NCI-H82 treated with DMSO at 0.1 percent for 48 hours (cell line): Measurements from ENCODE around the gene RARA.

Source experiments
- DNase-seq: peaks from one replicate; lab custom pipeline; 2025; ENCODE audit not compliant: unreplicated experiment; lab: John Stamatoyannopoulos, UW

Gene RARA

DNA sequence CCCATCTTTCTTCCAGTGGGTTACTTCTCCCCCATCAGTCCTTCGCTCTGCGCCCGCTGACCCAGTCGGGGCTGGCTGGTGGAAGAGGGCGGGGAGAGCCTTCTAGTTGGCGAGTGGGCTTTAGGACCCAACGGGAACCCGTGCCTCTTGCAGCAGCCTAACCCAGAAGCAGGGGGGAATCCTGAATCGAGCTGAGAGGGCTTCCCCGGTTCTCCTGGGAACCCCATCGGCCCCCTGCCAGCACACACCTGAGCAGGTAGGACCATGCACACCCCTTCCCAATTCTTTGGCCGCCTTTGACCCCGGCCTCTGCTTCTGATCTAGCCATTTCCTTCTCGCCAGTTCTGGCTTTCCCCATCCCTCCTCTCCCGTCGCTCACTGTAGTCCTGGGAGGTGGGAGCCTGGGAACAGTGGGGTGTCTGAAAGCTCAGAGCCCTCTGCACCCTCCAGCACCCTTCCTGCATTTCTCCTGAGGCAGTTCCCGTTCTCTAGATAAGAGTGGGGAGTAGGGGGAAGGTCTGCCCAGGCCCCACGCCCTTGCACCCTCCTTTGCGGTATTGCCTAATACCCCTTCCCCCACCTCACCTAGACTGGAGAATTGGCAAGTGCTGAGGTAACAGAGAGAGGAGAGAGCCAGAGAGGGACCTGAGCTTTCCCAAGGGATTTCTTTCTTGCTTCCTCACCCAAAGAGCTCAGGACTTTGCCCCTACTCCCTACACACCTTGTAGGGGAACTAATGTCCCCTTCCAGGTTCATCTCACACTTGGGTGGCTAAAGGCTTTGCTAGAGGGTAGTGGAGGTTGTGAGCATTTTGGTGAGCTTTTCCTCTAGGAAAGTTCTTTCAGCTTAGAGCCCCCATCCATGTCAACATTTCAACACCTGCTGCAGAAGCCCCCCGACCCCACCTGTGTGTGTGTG, at the start of gene RARA:
RARA (plus strand) TSS at position 150 of the 918 bp plus-strand sequence. CDS start 22,039 bp downstream, outside the sequence.
- DNase-seq = peak; percentile 34

DNA sequence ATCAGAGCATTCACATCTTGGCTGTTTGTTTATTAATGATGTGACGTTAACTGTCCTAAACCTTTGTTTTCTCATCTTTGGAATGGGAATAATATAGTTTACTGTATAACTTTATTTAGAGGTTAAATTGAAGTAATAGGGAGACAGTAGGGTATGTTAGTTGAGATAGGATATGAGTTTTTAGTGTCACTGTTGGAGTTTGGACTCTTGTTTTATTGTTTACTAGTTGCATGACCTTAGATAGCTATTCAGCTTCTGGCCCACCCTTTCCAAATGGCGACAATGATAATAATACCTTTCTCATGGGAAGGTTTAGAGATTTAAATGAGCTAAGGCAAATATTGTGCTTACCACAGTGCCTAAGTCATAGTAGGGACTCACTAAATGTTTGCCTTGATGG, 49.5 kb upstream of the RARA start:
- no peak for DNase-seq

DNA sequence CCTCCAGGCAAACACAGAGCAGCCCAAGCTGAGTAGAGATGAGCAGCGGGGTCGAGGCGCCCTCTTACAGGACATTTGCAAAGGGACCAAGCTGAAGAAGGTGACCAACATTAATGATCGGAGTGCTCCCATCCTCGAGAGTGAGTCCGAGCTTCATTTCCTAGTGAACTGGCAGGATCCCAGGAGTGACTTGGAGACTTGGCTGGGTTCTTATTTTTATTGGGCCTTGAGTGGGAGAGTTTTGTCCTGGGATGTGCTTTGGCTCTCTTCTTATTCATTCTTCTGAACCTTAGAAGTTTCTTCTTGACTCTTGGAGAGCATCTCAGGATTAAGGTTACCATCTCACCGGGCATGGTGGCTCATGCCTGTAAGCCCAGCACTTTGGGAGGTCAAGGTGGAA, 48.5 kb upstream of the RARA start:
- DNase-seq = no peak

DNA sequence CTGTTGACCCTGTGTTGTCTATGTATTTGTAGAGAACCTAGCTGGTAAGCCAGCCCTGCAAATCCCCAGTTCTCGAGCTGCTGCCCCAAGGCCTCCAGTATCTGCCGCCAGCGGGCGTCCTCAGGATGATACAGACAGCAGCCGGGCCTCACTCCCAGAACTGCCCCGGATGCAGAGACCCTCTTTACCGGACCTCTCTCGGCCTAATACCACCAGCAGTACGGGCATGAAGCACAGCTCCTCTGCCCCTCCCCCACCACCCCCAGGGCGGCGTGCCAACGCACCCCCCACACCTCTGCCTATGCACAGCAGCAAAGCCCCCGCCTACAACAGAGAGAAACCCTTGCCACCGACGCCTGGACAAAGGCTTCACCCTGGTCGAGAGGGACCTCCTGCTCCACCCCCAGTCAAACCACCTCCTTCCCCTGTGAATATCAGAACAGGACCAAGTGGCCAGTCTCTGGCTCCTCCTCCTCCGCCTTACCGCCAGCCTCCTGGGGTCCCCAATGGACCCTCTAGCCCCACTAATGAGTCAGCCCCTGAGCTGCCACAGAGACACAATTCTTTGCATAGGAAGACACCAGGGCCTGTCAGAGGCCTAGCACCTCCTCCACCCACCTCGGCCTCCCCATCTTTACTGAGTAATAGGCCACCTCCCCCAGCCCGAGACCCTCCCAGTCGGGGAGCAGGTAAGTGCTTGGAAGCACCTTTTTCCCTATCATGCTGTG, 44.4 kb upstream of the RARA start:
- no peak for DNase-seq

DNA sequence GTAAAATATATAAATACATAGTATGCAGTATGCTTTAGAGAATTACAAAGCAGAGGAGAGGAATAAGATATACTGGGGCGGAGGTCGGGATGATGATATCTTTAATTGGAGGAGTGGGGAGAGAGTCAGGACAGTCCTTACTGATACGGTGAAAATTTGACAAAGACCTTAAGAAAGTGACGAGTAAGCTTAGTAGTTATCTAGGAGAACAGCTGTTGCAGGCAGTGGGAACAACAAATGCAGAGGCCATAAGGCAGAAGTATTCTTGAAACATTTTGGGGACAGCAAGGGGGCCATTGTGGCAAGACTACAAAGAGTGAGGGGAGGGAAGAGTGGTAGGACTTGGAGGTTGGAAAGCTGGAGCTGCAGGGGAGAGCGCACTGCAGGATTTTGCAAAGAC, 43.6 kb upstream of the RARA start:
- DNase-seq = no peak

DNA sequence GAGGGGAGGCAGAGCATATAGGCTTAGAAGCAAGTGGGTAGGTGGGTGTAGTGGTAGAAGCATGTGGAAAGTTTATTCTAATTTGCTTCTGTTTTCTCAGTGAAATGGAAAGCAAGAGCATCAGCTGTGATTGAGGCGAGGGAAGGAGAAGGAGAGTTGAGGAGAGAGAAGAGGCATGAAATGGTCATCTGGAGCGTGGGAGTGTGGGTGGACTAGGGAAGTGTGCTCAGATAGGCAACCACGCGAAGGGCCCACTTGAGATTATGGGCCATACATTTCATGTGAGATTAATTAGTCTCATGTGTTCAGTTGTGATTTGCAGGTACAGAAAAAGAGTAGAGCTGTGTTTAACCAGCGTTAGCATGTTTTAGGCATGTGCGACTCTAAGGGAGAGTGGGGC, 42.1 kb upstream of the RARA start:
- DNase-seq = no peak

DNA sequence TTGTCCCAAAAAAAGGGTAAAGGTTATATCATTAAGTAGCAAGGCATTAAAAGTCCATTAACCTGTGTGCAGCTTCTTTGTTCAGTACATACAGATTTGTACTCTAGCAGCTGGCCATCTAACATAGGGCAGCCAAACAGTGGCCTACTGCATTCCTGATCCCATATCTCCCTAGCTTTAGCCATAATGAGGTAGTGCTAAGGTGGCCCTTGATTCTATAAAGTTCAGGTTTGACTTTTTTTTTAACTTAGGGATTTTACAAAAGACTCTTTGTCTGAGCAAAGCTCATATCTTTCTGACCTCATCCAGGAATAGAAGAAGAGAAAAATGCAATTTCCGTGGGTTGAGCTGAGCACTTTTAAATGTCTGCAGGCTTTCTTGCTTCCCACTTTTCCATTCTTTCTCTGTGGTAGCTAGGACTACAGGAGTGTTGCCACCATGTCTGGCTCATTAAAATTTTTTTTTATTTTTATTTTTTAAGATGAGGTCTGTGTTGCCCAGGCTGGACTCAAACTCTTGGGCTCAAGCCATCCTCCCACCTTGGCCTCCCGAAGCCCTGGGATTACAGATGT, 40.8 kb upstream of the RARA start:
- no peak for DNase-seq

DNA sequence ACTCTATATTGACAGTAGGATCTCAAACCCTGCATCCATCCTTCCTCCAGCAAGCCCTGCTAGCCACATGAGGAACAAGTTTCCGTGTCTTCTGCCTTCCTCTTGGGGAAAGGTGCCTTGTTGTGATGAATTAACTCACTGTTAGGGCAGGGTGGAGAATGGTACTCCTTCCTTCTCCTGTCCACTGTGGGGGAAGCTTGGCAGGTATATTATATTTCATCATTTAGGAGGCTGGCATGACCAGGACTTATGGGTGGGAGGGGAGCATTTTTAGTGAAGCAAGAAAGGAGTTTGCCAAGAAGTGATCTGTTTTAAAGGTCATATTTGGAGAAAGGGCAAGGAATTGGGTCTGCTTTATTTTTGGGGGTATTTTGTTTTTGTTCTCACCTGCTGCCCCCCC, 30.6 kb upstream of the RARA start:
- DNase-seq = no peak

DNA sequence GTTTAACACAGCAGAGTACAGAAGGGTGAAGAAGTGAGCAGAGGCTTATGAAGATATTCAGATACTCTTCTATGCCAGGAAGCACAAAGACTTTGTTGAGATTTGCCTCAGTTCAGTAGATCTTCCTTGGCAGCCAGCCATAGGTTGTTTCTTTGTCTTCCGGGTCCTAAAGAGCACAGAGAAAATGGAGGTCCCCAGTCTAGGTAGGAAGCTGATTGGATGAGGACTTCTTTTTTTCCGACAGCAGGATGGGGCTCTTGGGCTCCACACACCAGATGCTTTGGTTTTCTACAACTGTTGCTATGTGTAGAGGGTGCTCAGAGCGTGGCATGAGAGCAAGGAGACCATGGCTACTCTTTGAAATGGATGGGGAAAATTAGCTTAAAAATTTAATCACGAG, 29.6 kb upstream of the RARA start:
- DNase-seq = peak; percentile 29

DNA sequence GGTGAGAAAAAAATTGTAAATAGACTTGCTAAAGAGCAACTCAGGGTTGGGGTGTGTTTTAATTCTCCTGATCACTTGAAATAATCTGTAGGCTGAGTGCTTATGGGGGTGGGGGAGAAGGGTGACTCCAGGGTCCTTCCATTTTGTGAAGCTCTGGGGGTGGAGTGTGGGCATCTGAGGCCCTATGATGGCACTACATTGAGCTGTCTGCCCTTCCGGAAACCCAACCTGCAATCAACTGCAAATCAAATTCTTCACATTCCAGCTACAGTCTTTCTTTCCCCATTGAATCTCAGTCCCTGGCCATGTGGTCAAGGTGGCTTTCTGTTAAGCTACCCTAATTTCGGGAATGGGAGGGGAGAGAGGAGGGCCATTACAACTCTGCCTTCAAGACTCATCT, 27.3 kb upstream of the RARA start:
- DNase-seq = no peak

DNA sequence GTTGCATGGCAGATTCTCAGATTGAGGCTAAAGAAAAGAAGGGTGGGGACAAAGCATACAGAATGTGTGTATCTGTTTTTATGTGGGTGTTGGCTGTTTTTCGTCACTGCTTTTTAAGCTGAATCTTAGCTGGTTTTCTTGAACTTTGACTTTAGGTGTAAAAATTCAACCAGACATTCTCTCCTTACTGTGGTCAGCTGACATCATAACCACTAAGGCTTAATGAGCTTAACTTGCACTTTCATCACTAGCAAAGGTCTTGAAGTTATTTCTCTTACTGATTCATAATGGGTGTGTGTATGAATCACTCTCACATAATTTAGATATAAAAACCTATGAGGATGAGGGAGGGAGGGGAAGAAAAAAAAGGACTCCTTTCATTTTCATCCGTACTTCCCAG, 25.3 kb upstream of the RARA start:
- no peak for DNase-seq

DNA sequence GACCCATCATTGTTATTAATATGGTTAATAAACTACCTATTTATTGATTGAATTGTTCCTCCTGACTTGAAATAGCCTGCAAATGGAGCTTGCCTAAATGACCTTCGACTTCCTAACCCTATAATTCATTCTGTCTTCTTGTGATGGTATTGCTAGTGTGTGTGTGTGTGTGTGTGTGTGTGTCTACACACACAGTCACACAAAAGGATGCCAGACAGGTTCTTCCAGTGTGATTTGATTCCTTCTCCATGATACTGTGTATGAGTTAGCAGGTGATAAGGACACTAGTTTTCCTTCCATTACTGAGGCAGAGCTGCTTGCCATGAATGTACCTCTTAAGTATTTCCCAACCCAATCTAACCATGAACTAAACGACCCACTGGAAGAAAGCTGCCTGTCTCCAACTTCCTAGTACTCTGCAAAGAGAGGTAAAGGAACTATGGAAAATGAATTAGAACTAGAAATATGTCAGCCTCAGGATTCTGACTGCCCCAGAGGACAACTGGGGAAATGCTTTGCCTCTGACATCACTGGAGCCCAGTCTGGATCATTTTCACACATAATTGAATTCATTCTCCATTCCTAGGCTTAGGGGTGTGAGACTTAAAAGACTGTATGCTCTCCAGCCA, 24.8 kb upstream of the RARA start:
- DNase-seq = no peak

DNA sequence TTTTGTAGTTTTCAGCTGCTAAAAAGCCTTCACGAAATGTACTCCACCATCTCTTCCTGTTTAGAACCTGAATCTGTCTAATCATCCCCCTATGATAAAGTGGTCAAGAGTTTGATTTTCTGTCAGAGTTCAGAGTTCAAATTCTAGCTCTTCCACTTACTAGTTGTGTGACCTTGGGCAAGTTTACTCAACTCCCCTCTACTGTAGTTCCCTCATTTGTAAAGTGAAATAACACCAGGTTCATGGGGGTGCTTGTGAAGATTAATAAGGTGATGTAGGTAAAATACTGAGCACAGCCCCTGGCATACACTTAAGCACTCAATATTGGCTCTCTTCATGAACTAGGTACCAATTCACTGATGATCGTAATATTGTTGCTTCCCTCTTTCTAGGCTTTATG, 22.5 kb upstream of the RARA start:
- DNase-seq = no peak

DNA sequence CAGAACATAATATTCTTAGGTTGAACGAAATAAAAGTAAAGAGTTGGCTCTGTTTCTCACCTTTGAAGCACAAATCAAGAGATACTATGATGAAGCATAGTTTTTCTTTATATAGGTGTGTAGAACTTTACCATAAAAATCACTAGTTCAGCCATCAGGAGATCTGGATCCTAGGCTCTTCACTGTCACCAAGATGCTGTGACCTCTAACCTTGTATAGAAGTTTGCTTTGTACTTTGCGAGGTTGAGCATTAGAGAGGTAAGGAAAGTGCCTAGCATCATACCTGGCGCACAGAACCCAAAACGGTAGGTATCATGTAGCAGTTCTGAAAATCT, 21.9 kb upstream of the RARA start:
- DNase-seq = no peak

DNA sequence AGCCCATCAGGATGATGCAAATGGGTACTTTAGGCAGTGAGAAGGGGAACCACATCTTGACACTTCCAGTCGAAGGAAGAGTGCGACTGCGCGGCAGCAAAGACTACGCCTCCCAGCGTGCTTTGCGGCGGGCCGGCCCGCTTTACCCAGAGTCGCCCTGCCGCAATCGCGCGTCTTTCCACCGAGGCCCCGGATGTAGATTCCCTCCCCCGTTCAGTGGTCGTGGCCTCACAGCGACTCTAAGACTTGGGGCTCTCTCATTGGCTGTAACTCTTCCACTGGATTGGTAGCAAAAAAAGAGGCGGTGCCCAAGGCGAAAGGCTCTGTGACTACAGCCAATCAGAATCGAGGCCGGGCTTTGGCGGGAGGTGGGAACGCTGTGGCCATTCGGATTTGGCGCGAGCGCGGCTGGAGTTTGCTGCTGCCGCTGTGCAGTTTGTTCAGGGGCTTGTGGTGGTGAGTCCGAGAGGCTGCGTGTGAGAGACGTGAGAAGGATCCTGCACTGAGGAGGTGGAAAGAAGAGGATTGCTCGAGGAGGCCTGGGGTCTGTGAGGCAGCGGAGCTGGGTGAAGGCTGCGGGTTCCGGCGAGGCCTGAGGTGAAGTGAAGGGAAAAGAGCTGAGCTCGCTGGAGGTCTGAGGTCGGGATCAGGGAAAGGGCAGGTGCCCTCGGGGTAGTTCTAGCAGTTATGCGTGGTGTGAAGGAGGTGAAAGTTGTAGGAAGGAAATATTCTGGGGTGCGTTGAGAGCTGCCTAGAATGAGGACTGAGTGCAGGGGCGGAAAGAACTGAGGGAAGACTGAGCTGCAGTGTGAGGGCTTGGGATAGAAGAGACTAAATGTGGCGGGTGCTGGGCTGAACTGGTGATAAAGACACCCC, 21.2 kb upstream of the RARA start, which contains the start of gene CDC6:
CDC6 (plus strand) TSS at position 386 of the 876 bp plus-strand sequence. CDS start 1,542 bp downstream, outside the sequence.
- peak; percentile 99 for DNase-seq

DNA sequence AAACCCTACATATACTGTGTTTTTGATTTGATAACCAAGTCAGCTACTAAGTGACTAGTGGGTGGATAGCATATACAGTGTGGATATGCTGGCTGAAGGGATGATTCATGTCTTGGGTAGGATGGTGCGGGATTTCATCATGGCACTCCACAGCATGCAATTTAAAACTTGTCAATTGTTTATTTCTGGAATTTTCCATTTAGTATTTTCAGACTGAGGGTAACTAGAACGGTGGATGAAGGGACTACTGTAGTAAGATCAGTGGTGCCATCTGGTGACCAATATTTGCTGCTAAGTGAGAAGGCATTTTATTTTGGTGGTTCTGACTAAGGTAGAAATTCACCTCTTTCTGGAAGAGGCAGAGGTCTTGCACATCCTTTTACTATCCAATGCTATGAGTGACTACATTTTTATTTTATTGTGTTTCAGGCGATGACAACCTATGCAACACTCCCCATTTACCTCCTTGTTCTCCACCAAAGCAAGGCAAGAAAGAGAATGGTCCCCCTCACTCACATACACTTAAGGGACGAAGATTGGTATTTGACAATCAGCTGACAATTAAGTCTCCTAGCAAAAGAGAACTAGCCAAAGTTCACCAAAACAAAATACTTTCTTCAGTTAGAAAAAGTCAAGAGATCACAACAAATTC, 18.2 kb upstream of the RARA start:
- peak; percentile 13 for DNase-seq

DNA sequence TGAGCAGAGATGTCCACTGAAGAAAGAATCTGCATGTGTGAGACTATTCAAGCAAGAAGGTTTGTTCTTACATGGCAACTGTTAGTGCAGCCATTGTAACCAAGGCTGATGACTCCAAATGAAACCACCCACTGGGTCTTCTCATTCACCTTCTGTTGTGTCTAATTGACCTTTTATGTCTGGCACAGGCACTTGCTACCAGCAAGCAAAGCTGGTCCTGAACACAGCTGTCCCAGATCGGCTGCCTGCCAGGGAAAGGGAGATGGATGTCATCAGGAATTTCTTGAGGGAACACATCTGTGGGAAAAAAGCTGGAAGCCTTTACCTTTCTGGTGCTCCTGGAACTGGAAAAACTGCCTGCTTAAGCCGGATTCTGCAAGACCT, 17.7 kb upstream of the RARA start:
- DNase-seq = no peak

DNA sequence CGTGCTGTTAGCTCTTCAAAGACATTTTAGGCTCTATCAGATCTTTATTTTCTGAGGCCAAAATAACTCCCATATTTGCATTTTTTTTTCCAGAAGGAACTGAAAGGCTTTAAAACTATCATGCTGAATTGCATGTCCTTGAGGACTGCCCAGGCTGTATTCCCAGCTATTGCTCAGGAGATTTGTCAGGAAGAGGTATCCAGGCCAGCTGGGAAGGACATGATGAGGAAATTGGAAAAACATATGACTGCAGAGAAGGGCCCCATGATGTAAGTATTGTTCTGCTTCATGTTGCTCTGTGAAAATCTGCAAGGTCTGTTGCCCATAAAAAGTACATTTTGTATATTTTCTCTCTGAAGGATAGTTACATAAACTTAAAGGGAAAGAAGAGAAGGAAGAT, 15.6 kb upstream of the RARA start:
- no peak for DNase-seq

DNA sequence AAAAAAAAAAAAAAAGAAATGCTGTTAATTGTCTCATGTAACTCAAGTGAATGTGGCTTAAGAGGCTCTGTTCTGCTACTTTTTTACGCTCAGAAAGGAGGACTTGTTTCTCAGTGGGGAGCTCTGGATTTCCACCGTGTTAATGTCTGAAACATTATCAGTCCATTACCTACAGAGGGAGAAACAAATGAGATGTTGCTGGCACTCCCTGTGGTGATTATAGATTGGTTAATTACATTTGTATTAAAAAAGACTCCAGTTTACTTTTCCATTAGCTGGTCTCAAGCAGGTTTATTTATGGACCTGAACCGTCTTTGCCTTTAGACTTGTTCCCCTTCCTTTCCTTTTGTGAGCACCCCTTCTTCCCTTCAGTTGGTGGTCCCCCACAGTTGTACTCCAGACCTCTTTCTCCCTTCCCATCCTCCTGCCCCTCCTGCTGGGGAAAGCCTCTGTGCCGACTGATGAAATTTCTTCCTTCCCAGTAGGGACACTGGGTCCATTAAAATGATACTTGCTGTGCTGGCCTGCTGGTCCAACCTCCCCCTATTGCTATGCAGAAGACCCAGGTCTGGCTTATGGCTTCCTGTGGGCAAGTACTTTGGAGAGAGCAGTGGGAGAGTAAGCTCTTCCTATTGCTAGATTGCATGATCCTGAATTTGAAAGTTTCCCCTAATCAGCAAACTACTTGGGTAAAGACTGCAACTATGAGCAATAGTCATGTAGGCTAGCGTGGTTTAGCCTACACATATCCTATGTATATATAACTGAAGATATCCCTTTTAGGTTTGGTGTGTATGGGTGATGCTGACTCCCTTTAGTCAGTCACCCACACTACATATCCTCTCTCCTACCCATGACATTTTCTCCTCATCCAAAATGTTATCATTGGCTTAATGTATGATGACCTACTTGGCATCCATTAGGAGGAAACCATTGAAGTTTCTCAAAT, 13.2 kb upstream of the RARA start:
- no peak for DNase-seq
